Heart left ventricle (tissue), 13 donors: ENCODE data around the gene CCIN.

Experiments used
- CTCF ChIP-seq, 12 donors: fragments of 200-600 bp; sonication (generic) in 4 of 12; IDR thresholded peaks; one replicate each; pipeline versions ENCODE4 v1.5.0 to v1.8.0; 2018 to 2022; ENCODE audit warnings: antibody characterized with exemption in 12 of 12, mild to moderate bottlenecking in 5 of 12
- POLR2A ChIP-seq, 2 donors: fragments of 450-650 bp; IDR thresholded peaks; one replicate each; pipeline ENCODE4 v1.6.1; 2017; ENCODE audit warnings: antibody characterized with exemption in 2 of 2, mild to moderate bottlenecking in 2 of 2, moderate library complexity in 2 of 2
- donor health status: ischemic (EF 13 %, LVEDD 7.1; RV severe dilation, severe dysfunction).
- donor health status: DM: no; HTN: yes; CAD: no.
- donor health status: DM: no; HTN: no; CAD: no.
- donor health status: ischemic (EF 25% LVEDD 6.9; RV normal size, moderate dysfunction).
- donor health status: ischemic (EF 25% LVEDD 5.7; RV mildly dilated, moderate dysfunction).
- donor health status: ischemic (EF 35%, LVEDD 5.7; RV mildly dilated, moderate dysfunction).
- donor health status: nonischemic (EF 11% LVEDD 7.7; RV severe dilation, severe dysfunction).
- donor health status: DM: yes; HTN: yes; CAD: no.
- donor health status: PGD.
- donor health status: ischemic (EF 29% LVEDD 5.4; RV normal size, mild dysfunction).
- donor health status: nonischemic (EF 23%, LVEDD 6.1; RV moderate dilation, normal function).

GRCh38 chr9:36162211-36162738 lies 6.9 kb upstream of the CCIN start:
- TF ChIP-seq CTCF (IDR thresholded peaks at IDR 0.05): no peak
- TF ChIP-seq POLR2A (IDR thresholded peaks at IDR 0.05): no peak
